ENCODE data around the gene MZF1.

Gene MZF1

DNA sequence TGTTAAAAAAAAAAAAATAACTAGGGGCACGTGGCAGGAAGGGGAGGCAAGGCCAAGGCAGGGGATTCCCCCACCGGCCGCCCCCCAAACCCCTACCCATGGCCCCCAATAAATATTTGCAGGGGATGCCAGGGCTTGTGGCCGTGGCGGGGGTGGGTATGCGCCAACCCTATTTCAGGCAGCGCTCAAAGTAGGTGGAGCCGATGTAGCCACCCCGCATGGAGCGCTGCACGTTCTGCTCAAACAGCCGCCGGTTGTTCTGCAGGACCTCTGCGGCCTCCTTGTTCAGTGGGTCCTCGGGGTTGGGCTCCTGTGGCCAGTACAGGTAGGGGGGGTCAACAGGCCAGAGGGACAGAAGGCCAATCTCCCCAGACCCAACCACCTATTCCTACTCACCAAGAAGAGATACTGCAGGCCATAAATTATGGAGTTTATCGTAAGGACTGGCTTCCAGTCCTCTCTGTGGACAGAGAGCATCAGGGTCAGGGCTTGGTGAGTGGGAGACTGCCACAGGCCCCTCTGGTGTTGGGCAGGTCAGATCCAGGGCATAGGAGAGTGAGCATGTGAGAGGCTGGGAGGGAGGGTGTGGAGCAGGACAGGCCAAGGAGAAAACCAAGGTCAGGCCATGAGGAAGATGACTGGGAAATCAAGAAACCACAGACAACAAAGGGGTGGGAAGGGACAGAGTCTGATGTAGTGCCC, 17.1 kb downstream of the MZF1 start:
- no peak for FAIRE-seq
- DNase-seq (ENCODE audit: insufficient read length, low spot score), result no peak
- TF ChIP-seq, protein P1, sequence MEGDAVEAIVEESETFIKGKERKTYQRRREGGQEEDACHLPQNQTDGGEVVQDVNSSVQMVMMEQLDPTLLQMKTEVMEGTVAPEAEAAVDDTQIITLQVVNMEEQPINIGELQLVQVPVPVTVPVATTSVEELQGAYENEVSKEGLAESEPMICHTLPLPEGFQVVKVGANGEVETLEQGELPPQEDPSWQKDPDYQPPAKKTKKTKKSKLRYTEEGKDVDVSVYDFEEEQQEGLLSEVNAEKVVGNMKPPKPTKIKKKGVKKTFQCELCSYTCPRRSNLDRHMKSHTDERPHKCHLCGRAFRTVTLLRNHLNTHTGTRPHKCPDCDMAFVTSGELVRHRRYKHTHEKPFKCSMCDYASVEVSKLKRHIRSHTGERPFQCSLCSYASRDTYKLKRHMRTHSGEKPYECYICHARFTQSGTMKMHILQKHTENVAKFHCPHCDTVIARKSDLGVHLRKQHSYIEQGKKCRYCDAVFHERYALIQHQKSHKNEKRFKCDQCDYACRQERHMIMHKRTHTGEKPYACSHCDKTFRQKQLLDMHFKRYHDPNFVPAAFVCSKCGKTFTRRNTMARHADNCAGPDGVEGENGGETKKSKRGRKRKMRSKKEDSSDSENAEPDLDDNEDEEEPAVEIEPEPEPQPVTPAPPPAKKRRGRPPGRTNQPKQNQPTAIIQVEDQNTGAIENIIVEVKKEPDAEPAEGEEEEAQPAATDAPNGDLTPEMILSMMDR (IDR thresholded peaks at IDR 0.05; ENCODE audit: insufficient read depth, missing control alignments), result no peak

DNA sequence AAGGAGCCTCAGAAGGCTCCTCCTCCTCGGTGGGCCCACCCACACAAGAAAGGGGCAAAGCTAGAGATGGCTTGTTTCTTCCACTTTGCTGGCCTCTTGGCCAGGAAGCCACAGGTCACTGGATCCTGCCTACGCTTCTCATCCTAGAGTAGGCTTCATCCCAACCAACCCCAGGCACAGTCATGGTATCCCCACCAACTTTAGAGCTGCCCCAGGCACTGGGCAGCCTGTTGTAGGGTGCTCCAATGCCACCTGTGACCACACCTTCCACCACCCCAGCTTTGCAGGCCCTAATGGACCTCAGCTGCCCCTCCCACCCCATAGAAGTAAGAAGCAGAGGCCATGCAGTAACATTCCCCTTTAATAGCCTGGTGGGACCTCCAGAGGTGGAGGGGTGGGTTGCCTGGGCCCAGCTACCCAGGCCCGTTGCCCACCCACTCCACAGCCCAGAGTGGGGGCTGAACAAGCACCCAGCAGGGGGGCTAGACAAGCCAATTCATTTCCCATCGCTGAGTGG, 17.7 kb downstream of the MZF1 start:
- TF ChIP-seq, protein P1 (IDR thresholded peaks at IDR 0.05; ENCODE audit: insufficient read depth, missing control alignments), result no peak
- DNase-seq (ENCODE audit: insufficient read length, low spot score) (no peak), FAIRE-seq (no peak)

DNA sequence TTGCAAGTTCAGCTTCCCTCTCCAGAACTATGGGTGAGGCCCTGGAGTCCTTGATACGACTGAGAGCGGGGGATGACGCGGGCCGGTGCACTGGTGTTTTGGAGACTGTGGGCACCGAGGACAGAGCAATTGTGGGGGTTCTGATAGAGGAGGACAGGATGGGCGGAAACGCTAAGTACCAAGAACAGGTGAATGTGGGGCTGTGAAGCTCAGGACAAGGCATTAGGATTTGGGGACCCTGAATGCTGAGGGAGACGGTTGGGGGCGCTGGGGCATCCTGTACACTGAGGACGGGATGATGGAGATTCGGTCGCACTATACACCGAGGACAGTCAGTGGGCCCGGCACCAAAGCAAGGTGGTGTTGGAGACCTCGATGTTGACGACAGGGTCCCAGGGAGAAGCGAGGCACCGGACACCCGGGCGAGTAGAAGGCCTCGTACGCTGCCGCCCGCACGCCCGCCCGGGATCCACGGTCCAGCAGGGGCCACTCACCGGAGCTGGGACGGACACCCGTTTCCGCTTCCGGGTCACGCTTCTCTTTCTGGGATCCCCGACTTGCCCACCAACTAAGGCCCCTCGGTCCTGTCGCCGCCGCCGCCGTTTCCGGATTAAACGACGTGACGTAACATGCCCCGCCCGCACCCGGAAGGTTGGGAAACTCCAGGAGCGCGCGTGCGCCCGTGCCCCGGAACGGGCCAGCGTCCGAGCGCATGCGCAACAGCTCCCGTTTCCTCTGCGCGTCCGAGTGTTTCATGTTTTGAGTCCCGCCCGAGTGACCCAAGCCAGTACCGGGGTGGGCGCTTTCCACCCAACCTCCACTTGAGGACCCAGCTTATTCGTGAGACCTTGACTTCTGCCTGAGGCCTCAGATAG, 18.4 kb downstream of the MZF1 start, which contains the start of gene CHMP2A:
CHMP2A (minus strand) TSS at position 612 of the 875 bp plus-strand sequence. CDS start 893 bp downstream, outside the sequence.
- TF ChIP-seq, protein P1 (IDR thresholded peaks at IDR 0.05; ENCODE audit: insufficient read depth, missing control alignments), result no peak
- FAIRE-seq, result no peak
- peak; percentile 84 for DNase-seq (ENCODE audit: insufficient read length, low spot score)

DNA sequence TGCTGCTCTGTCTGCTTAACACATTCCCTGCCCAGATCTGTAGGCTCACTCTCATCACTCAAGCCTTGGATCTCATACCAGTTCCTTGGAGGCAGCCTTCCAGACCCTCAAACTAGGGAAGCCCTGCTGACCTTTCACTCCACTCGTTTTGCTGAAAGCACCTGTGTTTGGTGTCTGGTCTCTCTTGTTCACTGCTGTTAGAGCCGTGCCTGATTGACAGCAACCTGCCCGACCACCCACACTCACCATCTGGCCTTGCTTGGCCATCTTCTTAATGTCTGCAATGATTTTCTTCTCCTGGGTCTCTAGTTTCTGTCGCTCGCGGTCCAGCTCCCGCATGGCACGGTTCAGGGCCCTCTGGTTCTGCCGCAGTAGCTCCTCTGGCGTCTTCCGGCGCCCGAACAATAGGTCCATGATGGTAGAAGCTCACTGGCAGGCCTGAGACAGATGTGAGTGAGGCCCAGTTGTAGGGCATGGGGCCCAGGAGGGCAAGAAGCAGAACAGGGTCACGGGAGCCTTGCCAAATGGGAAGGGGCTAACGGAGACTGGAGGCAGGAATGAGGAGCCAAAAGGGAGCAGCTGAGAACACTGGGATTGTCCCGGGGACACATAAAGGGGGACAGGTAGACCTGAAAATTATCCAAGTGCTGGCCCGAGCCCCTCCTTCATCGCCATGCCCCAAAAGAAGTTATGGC, 19.2 kb downstream of the MZF1 start:
- TF ChIP-seq, protein P1 (IDR thresholded peaks at IDR 0.05; ENCODE audit: insufficient read depth, missing control alignments), result no peak
- no peak for FAIRE-seq
- DNase-seq (ENCODE audit: insufficient read length, low spot score), result no peak

DNA sequence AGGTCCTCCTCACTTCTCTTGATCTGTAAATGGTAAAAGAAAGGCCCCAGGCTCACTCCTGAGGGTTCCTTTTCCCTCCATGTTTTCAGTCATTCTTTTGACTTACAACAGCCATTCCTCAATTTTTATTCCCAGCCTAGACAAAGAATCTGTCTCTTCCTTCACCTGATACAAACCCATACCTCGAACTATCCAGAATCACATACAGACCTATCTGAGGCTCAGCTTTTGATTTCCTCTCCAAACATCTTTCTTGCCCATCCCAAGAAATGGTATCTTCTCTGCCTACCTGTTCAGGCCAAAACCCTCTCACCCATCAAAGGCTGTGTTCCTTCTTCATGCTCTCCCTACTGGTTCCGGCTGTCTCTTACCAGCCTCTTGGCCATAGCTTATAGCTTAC, 20.5 kb downstream of the MZF1 start:
- no peak for FAIRE-seq
- no peak for DNase-seq (ENCODE audit: insufficient read length, low spot score)
- TF ChIP-seq, protein P1 (IDR thresholded peaks at IDR 0.05; ENCODE audit: insufficient read depth, missing control alignments), result no peak

DNA sequence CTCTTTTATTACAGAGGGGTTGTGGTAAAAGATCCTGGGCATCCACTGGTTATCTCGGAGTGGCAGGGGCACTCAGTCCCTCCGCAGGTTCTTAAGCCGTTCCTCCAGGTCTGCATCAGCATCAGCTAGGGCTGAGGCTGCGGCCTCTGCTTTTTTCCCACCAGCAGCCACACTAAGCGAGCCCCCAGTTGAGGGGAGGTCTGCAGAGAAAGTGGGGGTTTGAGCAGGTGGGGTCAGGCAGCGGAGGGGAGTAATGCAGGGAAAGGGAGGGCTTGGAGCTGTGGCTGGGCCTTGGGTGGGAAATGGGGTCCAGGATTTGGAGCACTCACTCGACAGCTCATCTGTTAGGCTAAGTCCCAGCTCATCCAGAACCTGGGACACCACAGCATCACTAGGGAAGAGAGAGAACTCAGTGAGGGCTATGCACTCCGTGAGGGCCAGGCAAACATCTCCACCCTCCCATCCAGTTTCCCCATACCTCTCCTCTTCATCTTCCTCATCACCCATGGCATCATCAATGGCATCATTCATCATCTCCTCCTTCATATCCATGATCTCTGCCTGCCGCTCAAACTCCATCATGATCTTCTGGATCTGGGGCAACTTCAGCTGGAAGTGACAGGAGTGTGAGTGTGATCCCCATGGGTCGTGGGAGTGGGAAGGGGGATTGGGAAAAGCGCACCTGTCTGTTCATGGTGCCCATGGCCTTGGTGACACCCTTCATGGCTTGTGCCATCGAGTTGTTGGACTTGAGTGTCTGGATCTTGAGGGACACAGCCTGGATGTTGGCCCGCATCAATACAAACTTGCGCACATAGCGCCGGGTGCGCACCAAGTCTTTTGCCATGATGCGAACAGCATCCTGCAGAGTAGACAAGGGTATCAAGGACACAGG, 21.3 kb downstream of the MZF1 start:
- no peak for DNase-seq (ENCODE audit: insufficient read length, low spot score)
- no peak for FAIRE-seq
- TF ChIP-seq, protein P1 (IDR thresholded peaks at IDR 0.05; ENCODE audit: insufficient read depth, missing control alignments), result no peak

Measured in D721Med (cell line).